Liver (tissue), 9 donors: ENCODE results near the gene NRM. TPM values are rescaled to one million over a fixed set of nuclear protein-coding genes. Genes with fewer than 3 reads are reported as not detected.

ENCODE experiments used
- DNase-seq: peaks from one replicate; pipeline ENCODE4 v3.0.0-alpha.2; 2017; ENCODE audit warnings: low spot score
- H3K27ac ChIP-seq, 2 donors: one replicate each; pipeline ENCODE4 v1.7.0; 2013; ENCODE audit warnings: inconsistent platforms in 2 of 2, low read length in 2 of 2, control low read depth in 1 of 2, low read depth in 1 of 2, mild to moderate bottlenecking in 1 of 2
- H3K27me3 ChIP-seq, 4 donors: one replicate each; pipeline versions ENCODE4 v1.6.1 to v1.7.0; 2013; ENCODE audit warnings: low read length in 3 of 4, inconsistent platforms in 1 of 4, mild to moderate bottlenecking in 1 of 4, moderate library complexity in 1 of 4; ENCODE audit not compliant: control insufficient read depth in 4 of 4, insufficient read depth in 4 of 4
- H3K36me3 ChIP-seq, 4 donors: one replicate each; pipeline versions ENCODE4 v1.6.1 to v1.7.0; 2013; ENCODE audit warnings: low read length in 3 of 4, mild to moderate bottlenecking in 3 of 4, low read depth in 1 of 4, moderate library complexity in 1 of 4; ENCODE audit not compliant: control insufficient read depth in 4 of 4, insufficient read depth in 3 of 4
- H3K4me1 ChIP-seq, 4 donors: one replicate each; pipeline versions ENCODE4 v1.6.1 to v1.7.0; 2013; ENCODE audit warnings: low read length in 3 of 4, mild to moderate bottlenecking in 3 of 4, moderate library complexity in 1 of 4; ENCODE audit not compliant: control insufficient read depth in 4 of 4, insufficient read depth in 4 of 4
- H3K4me3 ChIP-seq, 3 donors: one replicate each; pipeline versions ENCODE4 v1.6.1 to v1.7.0; 2013; ENCODE audit warnings: low read length in 3 of 3, control low read depth in 1 of 3, low read depth in 1 of 3, mild to moderate bottlenecking in 1 of 3
- H3K9ac ChIP-seq, 2 donors: one replicate each; pipeline ENCODE4 v1.7.0; 2013; ENCODE audit warnings: low read length in 2 of 2, mild to moderate bottlenecking in 2 of 2, moderate library complexity in 2 of 2, control low read depth in 1 of 2, low read depth in 1 of 2
- H3K9me3 ChIP-seq, 4 donors: one replicate each; pipeline versions ENCODE4 v1.6.1 to v1.7.0; 2013; ENCODE audit warnings: low read length in 3 of 4; ENCODE audit not compliant: control insufficient read depth in 4 of 4
- EGR1 ChIP-seq, 2 donors: IDR thresholded peaks; 2 replicates each; pipeline ENCODE4 v1.6.1; 2016 to 2018; ENCODE audit warnings: antibody characterized with exemption in 2 of 2, low read depth in 2 of 2
- FOXA1 ChIP-seq: IDR thresholded peaks from 2 replicates; pipeline ENCODE4 v1.6.1; 2016; ENCODE audit warnings: antibody characterized with exemption
- FOXA2 ChIP-seq: IDR thresholded peaks from 2 replicates; pipeline ENCODE4 v1.6.1; 2016; ENCODE audit warnings: antibody characterized with exemption
- GABPA ChIP-seq, 2 donors: IDR thresholded peaks in 1 of 2; conservative IDR thresholded peaks in 1 of 2; 2 replicates each; pipeline ENCODE4 v1.6.1; 2016; ENCODE audit warnings: antibody characterized with exemption in 2 of 2, mild to moderate bottlenecking in 1 of 2, moderate library complexity in 1 of 2
- HNF4A ChIP-seq, 2 donors: conservative IDR thresholded peaks; 2 replicates each; pipeline ENCODE4 v1.6.1; 2016; ENCODE audit warnings: antibody characterized with exemption in 2 of 2, mild to moderate bottlenecking in 2 of 2
- HNF4G ChIP-seq: IDR thresholded peaks from 2 replicates; pipeline ENCODE4 v1.6.1; 2016; ENCODE audit warnings: antibody characterized with exemption
- JUND ChIP-seq, 2 donors: IDR thresholded peaks; 2 replicates each; pipeline ENCODE4 v1.6.1; 2016; ENCODE audit warnings: antibody characterized with exemption in 2 of 2
- NR2F2 ChIP-seq: IDR thresholded peaks from 2 replicates; pipeline ENCODE4 v1.6.1; 2016; ENCODE audit warnings: antibody characterized with exemption
- RAD21 ChIP-seq, 2 donors: IDR thresholded peaks; 2 replicates each; pipeline ENCODE4 v1.6.1; 2016; ENCODE audit warnings: antibody characterized with exemption in 2 of 2, mild to moderate bottlenecking in 2 of 2
- RXRA ChIP-seq, 2 donors: IDR thresholded peaks; 2 replicates each; pipeline ENCODE4 v1.6.1; 2017 to 2018; ENCODE audit warnings: antibody characterized with exemption in 2 of 2, mild to moderate bottlenecking in 1 of 2
- SP1 ChIP-seq: IDR thresholded peaks from 2 replicates; pipeline ENCODE4 v1.6.1; 2018; ENCODE audit warnings: antibody characterized with exemption, mild to moderate bottlenecking
- TAF1 ChIP-seq: conservative IDR thresholded peaks from 2 replicates; pipeline ENCODE4 v1.6.1; 2016; ENCODE audit warnings: antibody characterized with exemption, mild to moderate bottlenecking
- YY1 ChIP-seq: IDR thresholded peaks from 2 replicates; pipeline ENCODE4 v1.6.1; 2016; ENCODE audit warnings: antibody characterized with exemption, mild to moderate bottlenecking
- WGBS: extraction: QIAGEN DNeasy Blood & Tissue Kit; methylation state at CpG from one replicate; pipeline ENCODE4 v1.1.7; 2013; 5-methylcytosine and 5-hydroxymethylcytosine counted together
- polyA plus RNA-seq, 2 donors: library from polyadenylated mRNA; stranded (reverse) in 1 of 2; unstranded in 1 of 2; fragments of 200-250 nt in 1 of 2; fragments of >200 nt in 1 of 2; fragmentation: Nextera tagmentation in 1 of 2; extraction: Ambion mirVana in 1 of 2; gene quantifications; one replicate each; pipeline versions ENCODE4 v1.2.1 to v1.2.3, GENCODE V29; 2013 to 2015
- total RNA-seq, 2 donors: library from RNA; depleted of rRNA; stranded (reverse); fragments of >200 nt; gene quantifications; one replicate each; pipeline ENCODE4 v1.2.3, GENCODE V29; 2014
- TF ChIP-seq, protein P1 (sequence below): IDR thresholded peaks from 2 replicates; pipeline ENCODE4 v1.6.1; 2016; ENCODE audit warnings: antibody characterized with exemption
- TF ChIP-seq, protein P2 (sequence below): IDR thresholded peaks from 2 replicates; pipeline ENCODE4 v1.6.1; 2016; ENCODE audit warnings: antibody characterized with exemption, mild to moderate bottlenecking
- TF ChIP-seq, protein P3 (sequence below): fragments of 150-350 bp; IDR thresholded peaks from 2 replicates; pipeline ENCODE4 v1.5.1; 2017; ENCODE audit warnings: improper control_type of control experiment, low read depth, low read length; ENCODE audit not compliant: missing input control
- TF ChIP-seq, protein P4 (sequence below): IDR thresholded peaks from 2 replicates; pipeline ENCODE4 v1.6.1; 2016; ENCODE audit warnings: antibody characterized with exemption
- TF ChIP-seq, protein P5 (sequence below): IDR thresholded peaks from 2 replicates; pipeline ENCODE4 v1.6.1; 2016; ENCODE audit warnings: antibody characterized with exemption
- donor health status: healthy.
- donor health status: healthy.
- donor health status: healthy.
- donor health status: healthy.
- donor health status: healthy.

The NRM gene
- total and polyA plus RNA-seq, 4 donors = 0.59 to 3.3 (median 2.4) TPM

DNA sequence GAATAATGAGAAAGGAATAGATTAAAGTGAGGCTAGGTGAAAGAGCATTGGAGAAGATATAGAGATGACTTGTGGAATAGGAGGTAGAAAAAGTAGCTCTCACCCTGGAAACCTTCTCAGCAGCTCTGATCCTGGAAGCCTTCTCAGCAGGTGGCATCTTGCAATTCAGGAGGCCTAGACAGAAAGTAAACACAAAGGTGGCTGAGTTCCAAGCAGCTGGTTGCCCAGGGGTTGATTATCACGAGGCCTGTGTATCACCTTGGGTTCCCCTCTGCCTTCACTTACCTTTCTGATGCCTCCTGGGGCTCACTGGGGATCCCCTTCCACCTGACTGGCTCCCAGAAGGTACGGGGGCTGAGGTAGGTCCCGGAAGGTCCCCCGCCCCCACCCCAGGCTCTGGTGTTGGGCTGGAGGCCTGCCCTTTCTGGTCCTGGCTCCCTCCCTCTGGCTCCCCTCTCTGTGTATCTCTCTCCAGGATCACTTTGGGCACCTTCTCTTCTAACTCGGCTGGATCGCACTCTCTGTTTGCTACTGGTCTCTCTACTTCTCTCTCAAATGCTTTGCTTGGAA, 16.6 kb upstream of the NRM start:
- DNase-seq = no peak
- no peak overlapping the region for H3K9ac ChIP-seq
- no peak overlapping the region for H3K27ac ChIP-seq
- H3K27me3 ChIP-seq = no peaks in the 10 kb centered on the region
- 81% methylated on average over 6 of the region's 6 CpGs for WGBS
- H3K36me3 ChIP-seq = peaks cover 3 to 33% (median 15%) of the 10 kb centered on the region in 4 donors
- H3K4me3 ChIP-seq = no peak overlapping the region
- TF ChIP-seq, protein P1, sequence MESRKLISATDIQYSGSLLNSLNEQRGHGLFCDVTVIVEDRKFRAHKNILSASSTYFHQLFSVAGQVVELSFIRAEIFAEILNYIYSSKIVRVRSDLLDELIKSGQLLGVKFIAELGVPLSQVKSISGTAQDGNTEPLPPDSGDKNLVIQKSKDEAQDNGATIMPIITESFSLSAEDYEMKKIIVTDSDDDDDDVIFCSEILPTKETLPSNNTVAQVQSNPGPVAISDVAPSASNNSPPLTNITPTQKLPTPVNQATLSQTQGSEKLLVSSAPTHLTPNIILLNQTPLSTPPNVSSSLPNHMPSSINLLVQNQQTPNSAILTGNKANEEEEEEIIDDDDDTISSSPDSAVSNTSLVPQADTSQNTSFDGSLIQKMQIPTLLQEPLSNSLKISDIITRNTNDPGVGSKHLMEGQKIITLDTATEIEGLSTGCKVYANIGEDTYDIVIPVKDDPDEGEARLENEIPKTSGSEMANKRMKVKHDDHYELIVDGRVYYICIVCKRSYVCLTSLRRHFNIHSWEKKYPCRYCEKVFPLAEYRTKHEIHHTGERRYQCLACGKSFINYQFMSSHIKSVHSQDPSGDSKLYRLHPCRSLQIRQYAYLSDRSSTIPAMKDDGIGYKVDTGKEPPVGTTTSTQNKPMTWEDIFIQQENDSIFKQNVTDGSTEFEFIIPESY = no peak
- TF ChIP-seq HNF4G (no peak), NR2F2 (no peak), FOXA2 (peak; percentile 44), HNF4A (conservative IDR thresholded peaks at IDR 0.05) (no peak), JUND (IDR thresholded peaks at IDR 0.05) (no peak), YY1 (no peak), RXRA (IDR thresholded peaks at IDR 0.05) (no peak)
- TF ChIP-seq, protein P2, sequence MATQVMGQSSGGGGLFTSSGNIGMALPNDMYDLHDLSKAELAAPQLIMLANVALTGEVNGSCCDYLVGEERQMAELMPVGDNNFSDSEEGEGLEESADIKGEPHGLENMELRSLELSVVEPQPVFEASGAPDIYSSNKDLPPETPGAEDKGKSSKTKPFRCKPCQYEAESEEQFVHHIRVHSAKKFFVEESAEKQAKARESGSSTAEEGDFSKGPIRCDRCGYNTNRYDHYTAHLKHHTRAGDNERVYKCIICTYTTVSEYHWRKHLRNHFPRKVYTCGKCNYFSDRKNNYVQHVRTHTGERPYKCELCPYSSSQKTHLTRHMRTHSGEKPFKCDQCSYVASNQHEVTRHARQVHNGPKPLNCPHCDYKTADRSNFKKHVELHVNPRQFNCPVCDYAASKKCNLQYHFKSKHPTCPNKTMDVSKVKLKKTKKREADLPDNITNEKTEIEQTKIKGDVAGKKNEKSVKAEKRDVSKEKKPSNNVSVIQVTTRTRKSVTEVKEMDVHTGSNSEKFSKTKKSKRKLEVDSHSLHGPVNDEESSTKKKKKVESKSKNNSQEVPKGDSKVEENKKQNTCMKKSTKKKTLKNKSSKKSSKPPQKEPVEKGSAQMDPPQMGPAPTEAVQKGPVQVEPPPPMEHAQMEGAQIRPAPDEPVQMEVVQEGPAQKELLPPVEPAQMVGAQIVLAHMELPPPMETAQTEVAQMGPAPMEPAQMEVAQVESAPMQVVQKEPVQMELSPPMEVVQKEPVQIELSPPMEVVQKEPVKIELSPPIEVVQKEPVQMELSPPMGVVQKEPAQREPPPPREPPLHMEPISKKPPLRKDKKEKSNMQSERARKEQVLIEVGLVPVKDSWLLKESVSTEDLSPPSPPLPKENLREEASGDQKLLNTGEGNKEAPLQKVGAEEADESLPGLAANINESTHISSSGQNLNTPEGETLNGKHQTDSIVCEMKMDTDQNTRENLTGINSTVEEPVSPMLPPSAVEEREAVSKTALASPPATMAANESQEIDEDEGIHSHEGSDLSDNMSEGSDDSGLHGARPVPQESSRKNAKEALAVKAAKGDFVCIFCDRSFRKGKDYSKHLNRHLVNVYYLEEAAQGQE = no peak
- H3K4me1 ChIP-seq = peaks cover 7 to 36% (median 22%) of the 10 kb centered on the region in 4 donors
- H3K9me3 ChIP-seq = no peaks in the 10 kb centered on the region

DNA sequence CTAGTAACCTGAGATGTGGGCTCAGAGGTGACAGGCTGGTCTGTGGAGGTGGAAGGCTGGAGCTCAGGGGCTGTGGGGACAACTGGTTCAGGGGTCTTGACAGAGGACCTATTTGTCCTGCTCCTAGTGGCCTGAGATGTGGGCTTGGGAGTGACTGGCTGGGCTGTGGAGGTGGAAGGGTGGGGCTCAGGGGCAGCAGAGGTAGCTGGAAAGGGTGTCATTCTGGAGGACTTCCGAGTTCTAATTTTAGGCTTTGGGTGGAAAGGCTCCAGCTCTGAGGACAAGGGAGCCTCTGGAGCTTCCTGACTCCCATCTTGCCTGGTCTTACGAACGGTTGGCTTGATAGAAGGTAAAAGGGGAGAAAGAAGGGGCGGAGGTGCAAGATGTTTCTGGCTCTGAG, 14.8 kb upstream of the NRM start:
- DNase-seq = no peak
- TF ChIP-seq HNF4A (conservative IDR thresholded peaks at IDR 0.05) (no peak), RXRA (IDR thresholded peaks at IDR 0.05) (no peak), RAD21 (IDR thresholded peaks at IDR 0.05) (no peak), FOXA2 (no peak), SP1 (no peak), NR2F2 (no peak), HNF4G (no peak), FOXA1 (no peak), YY1 (no peak), EGR1 (IDR thresholded peaks at IDR 0.05; ENCODE audit: low read depth in 2 of 2) (no peak), JUND (IDR thresholded peaks at IDR 0.05) (no peak), GABPA (IDR thresholded peaks at IDR 0.05 in 1 of 2, conservative IDR thresholded peaks at IDR 0.05 in 1 of 2) (no peak), TAF1 (no peak)
- TF ChIP-seq, protein P2 = no peak
- TF ChIP-seq, protein P1 = no peak
- TF ChIP-seq, protein P3, sequence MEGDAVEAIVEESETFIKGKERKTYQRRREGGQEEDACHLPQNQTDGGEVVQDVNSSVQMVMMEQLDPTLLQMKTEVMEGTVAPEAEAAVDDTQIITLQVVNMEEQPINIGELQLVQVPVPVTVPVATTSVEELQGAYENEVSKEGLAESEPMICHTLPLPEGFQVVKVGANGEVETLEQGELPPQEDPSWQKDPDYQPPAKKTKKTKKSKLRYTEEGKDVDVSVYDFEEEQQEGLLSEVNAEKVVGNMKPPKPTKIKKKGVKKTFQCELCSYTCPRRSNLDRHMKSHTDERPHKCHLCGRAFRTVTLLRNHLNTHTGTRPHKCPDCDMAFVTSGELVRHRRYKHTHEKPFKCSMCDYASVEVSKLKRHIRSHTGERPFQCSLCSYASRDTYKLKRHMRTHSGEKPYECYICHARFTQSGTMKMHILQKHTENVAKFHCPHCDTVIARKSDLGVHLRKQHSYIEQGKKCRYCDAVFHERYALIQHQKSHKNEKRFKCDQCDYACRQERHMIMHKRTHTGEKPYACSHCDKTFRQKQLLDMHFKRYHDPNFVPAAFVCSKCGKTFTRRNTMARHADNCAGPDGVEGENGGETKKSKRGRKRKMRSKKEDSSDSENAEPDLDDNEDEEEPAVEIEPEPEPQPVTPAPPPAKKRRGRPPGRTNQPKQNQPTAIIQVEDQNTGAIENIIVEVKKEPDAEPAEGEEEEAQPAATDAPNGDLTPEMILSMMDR = no peak
- TF ChIP-seq, protein P4, sequence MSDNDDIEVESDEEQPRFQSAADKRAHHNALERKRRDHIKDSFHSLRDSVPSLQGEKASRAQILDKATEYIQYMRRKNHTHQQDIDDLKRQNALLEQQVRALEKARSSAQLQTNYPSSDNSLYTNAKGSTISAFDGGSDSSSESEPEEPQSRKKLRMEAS = no peak
- TF ChIP-seq, protein P5, sequence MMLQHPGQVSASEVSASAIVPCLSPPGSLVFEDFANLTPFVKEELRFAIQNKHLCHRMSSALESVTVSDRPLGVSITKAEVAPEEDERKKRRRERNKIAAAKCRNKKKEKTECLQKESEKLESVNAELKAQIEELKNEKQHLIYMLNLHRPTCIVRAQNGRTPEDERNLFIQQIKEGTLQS = no peak
- H3K4me3 ChIP-seq = no peak overlapping the region
- H3K9ac ChIP-seq = no peak overlapping the region
- peaks cover 7 to 34% (median 22%) of the 10 kb centered on the region in 4 donors for H3K4me1 ChIP-seq
- no peak overlapping the region for H3K27ac ChIP-seq
- no peaks in the 10 kb centered on the region for H3K27me3 ChIP-seq
- 98% methylated on average over 4 of the region's 4 CpGs for WGBS
- H3K9me3 ChIP-seq = no peaks in the 10 kb centered on the region
- H3K36me3 ChIP-seq = peaks cover 3 to 22% (median 10%) of the 10 kb centered on the region in 4 donors
